ENCODE measurements around the gene SLC35A2. TPM values are rescaled to one million over a fixed set of nuclear protein-coding genes. Genes with fewer than 3 reads are reported as not detected.

SLC35A2 gene
- total RNA-seq, 2 experiments from 2014 or later, result 9.9 to 22.2 TPM

- H3K79me2 ChIP-seq (ENCODE audit: insufficient read depth, low read depth, low read length), result peaks cover 29% of the 10 kb centered on the region; the same call in 1 of the 2 replicates
- no peak for DNase-seq (ENCODE audit: low spot score)
- H3K27ac ChIP-seq (ENCODE audit: low read depth, low read length, poor library complexity, severe bottlenecking), result no peak overlapping the region
- H3K4me1 ChIP-seq (ENCODE audit: insufficient read depth, low read length, poor library complexity, severe bottlenecking), result peaks cover 28% of the 10 kb centered on the region
- H3K4me2 ChIP-seq (ENCODE audit: low read length), result no peak overlapping the region
- POLR2A ChIA-PET, result interaction anchor here (1.7 kb wide), 1 partner anchor 11 kb away, joined by 4 read pairs; no protein-coding TSS in a partner anchor
- intact Hi-C loops (cut with micrococcal nuclease; ENCODE audit: unreplicated experiment), result no loop called here
- peaks cover 36% of the 10 kb centered on the region for H3K36me3 ChIP-seq (ENCODE audit: insufficient read depth, low read length)
- BruUV-seq (replicated peaks), result no TSS peak
- CTCF ChIA-PET (ENCODE audit: unreplicated experiment), result no interaction called here
- TF ChIP-seq, protein P1, sequence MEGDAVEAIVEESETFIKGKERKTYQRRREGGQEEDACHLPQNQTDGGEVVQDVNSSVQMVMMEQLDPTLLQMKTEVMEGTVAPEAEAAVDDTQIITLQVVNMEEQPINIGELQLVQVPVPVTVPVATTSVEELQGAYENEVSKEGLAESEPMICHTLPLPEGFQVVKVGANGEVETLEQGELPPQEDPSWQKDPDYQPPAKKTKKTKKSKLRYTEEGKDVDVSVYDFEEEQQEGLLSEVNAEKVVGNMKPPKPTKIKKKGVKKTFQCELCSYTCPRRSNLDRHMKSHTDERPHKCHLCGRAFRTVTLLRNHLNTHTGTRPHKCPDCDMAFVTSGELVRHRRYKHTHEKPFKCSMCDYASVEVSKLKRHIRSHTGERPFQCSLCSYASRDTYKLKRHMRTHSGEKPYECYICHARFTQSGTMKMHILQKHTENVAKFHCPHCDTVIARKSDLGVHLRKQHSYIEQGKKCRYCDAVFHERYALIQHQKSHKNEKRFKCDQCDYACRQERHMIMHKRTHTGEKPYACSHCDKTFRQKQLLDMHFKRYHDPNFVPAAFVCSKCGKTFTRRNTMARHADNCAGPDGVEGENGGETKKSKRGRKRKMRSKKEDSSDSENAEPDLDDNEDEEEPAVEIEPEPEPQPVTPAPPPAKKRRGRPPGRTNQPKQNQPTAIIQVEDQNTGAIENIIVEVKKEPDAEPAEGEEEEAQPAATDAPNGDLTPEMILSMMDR (conservative IDR thresholded peaks at IDR 0.05; ENCODE audit: low read length), result no peak
- TF ChIP-seq EZH2phosphoT487 (IDR thresholded peaks at IDR 0.05; ENCODE audit: borderline replicate concordance, low read depth, low read length), result no peak
- no peaks in the 10 kb centered on the region for H3K9me2 ChIP-seq (ENCODE audit: insufficient read depth, low read length)
- no peak overlapping the region for H2AFZ ChIP-seq (ENCODE audit: low read length)
- no peaks in the 10 kb centered on the region for H4K20me1 ChIP-seq (ENCODE audit: insufficient read depth, low read length)
- no peak overlapping the region for H3K4me3 ChIP-seq (ENCODE audit: low read depth, low read length, poor library complexity, severe bottlenecking)
- no peaks in the 10 kb centered on the region for H3K9me3 ChIP-seq (ENCODE audit: low read length)
These were observed 37.1 kb upstream of the SLC35A2 start for GRCh38 chrX:48948589-48948988.

GRCh38 chrX:48945517-48946348, 34.3 kb upstream of the SLC35A2 start:
- Histone ChIP-seq H4K20me1 (ENCODE audit: insufficient read depth, low read length) (no peaks in the 10 kb centered on the region), H3K36me3 (ENCODE audit: insufficient read depth, low read length) (peaks cover 47% of the 10 kb centered on the region), H3K9me3 (ENCODE audit: low read length) (no peaks in the 10 kb centered on the region), H3K27ac (ENCODE audit: low read depth, low read length, poor library complexity, severe bottlenecking) (peak overlapping the region; percentile 43), H3K4me3 (ENCODE audit: low read depth, low read length, poor library complexity, severe bottlenecking) (no peak overlapping the region), H3K4me1 (ENCODE audit: insufficient read depth, low read length, poor library complexity, severe bottlenecking) (peaks cover 56% of the 10 kb centered on the region), H3K9me2 (ENCODE audit: insufficient read depth, low read length) (no peaks in the 10 kb centered on the region), H3K79me2 (ENCODE audit: insufficient read depth, low read depth, low read length) (peaks cover 29% of the 10 kb centered on the region; the same call in 1 of the 2 replicates), H2AFZ (ENCODE audit: low read length) (no peak overlapping the region), H3K4me2 (ENCODE audit: low read length) (no peak overlapping the region)
- no TSS peak for BruUV-seq (replicated peaks)
- peak; percentile 53 for DNase-seq (ENCODE audit: low spot score)
- ChIA-PET CTCF (ENCODE audit: unreplicated experiment) (no interaction called here), POLR2A (interaction anchor here (0.6 to 1.3 kb wide), 3 partner anchors 13 to 60 kb away, joined by 3 read pairs; no protein-coding TSS in a partner anchor)
- intact Hi-C loops (cut with micrococcal nuclease; ENCODE audit: unreplicated experiment), result loop anchor here (1.0 kb wide), 1 partner anchor 28 kb away; no protein-coding TSS in a partner anchor
- TF ChIP-seq, protein P1 (conservative IDR thresholded peaks at IDR 0.05; ENCODE audit: low read length), result peak; percentile 86
- no peak for TF ChIP-seq EZH2phosphoT487 (IDR thresholded peaks at IDR 0.05; ENCODE audit: borderline replicate concordance, low read depth, low read length)

GRCh38 chrX:48942895-48943294, 31.4 kb upstream of the SLC35A2 start:
- BruUV-seq (replicated peaks), result no TSS peak
- Histone ChIP-seq H3K36me3 (ENCODE audit: insufficient read depth, low read length) (peaks cover 49% of the 10 kb centered on the region), H2AFZ (ENCODE audit: low read length) (no peak overlapping the region), H3K9me3 (ENCODE audit: low read length) (no peaks in the 10 kb centered on the region), H3K4me1 (ENCODE audit: insufficient read depth, low read length, poor library complexity, severe bottlenecking) (peaks cover 79% of the 10 kb centered on the region), H4K20me1 (ENCODE audit: insufficient read depth, low read length) (no peaks in the 10 kb centered on the region), H3K4me3 (ENCODE audit: low read depth, low read length, poor library complexity, severe bottlenecking) (no peak overlapping the region), H3K27ac (ENCODE audit: low read depth, low read length, poor library complexity, severe bottlenecking) (peak overlapping the region; percentile 42), H3K4me2 (ENCODE audit: low read length) (peak overlapping the region; percentile 41), H3K9me2 (ENCODE audit: insufficient read depth, low read length) (no peaks in the 10 kb centered on the region), H3K79me2 (ENCODE audit: insufficient read depth, low read depth, low read length) (peaks cover 32% of the 10 kb centered on the region; the same call in 1 of the 2 replicates)
- DNase-seq (ENCODE audit: low spot score), result no peak
- TF ChIP-seq, protein P1 (conservative IDR thresholded peaks at IDR 0.05; ENCODE audit: low read length), result no peak
- intact Hi-C loops (cut with micrococcal nuclease; ENCODE audit: unreplicated experiment), result no loop called here
- POLR2A ChIA-PET, result interaction anchor here (0.8 to 1.3 kb wide), 3 partner anchors 17 to 206 kb away, joined by 3 read pairs; partner anchors contain the start of gene TFE3
- CTCF ChIA-PET (ENCODE audit: unreplicated experiment), result no interaction called here

All from OCI-LY7 (cell line).